GM23338 (cell line): Measurements from ENCODE around the gene TSKS.

Experiments
- CREB1 ChIP-seq: fragments of 250-450 bp; sonication (Bioruptor Pico); IDR thresholded peaks from 2 replicates; pipeline ENCODE4 v1.5.0; 2020; ENCODE audit warnings: low read depth, mild to moderate bottlenecking, moderate library complexity
- CTCF ChIP-seq, 2 experiments: fragments of 200-600 bp in 1 of 2; sonication (generic) in 1 of 2; conservative IDR thresholded peaks; 2 replicates each; pipeline versions ENCODE4 v1.5.1 to v1.6.1; 2016 to 2017; ENCODE audit warnings: antibody characterized with exemption in 2 of 2, low read depth in 2 of 2, mild to moderate bottlenecking in 2 of 2, moderate library complexity in 1 of 2
- ETS1 ChIP-seq: IDR thresholded peaks from 2 replicates; pipeline ENCODE4 v1.6.1; 2016; ENCODE audit warnings: antibody characterized with exemption
- EZH2 ChIP-seq: fragments of 200-600 bp; sonication (generic); IDR thresholded peaks from one replicate; pipeline ENCODE4 v1.8.0; 2017; ENCODE audit warnings: antibody characterized with exemption, mild to moderate bottlenecking, low read depth; ENCODE audit not compliant: unreplicated experiment
- EZH2phosphoT487 ChIP-seq: fragments of 200-600 bp; sonication (generic); IDR thresholded peaks from one replicate; pipeline ENCODE4 v1.8.1; 2018; ENCODE audit warnings: antibody characterized with exemption; ENCODE audit not compliant: unreplicated experiment
- JUNB ChIP-seq: IDR thresholded peaks from one replicate; pipeline ENCODE4 v1.6.1; 2016; ENCODE audit warnings: antibody characterized with exemption; ENCODE audit not compliant: unreplicated experiment
- NANOG ChIP-seq: IDR thresholded peaks from 2 replicates; pipeline ENCODE4 v1.6.1; 2016; ENCODE audit warnings: antibody characterized with exemption, borderline replicate concordance
- POLR2AphosphoS5 ChIP-seq: IDR thresholded peaks from 2 replicates; pipeline ENCODE4 v1.6.1; 2016; ENCODE audit warnings: antibody characterized with exemption, low read depth
- REST ChIP-seq: IDR thresholded peaks from one replicate; pipeline ENCODE4 v1.6.1; 2018; ENCODE audit warnings: antibody characterized with exemption; ENCODE audit not compliant: unreplicated experiment
- STAT1 ChIP-seq: IDR thresholded peaks from one replicate; pipeline ENCODE4 v1.6.1; 2016; ENCODE audit warnings: antibody characterized with exemption; ENCODE audit not compliant: unreplicated experiment

- TF ChIP-seq EZH2 (no peak), CTCF (conservative IDR thresholded peaks at IDR 0.05; ENCODE audit: low read depth in 2 of 2) (no peak), ETS1 (no peak), STAT1 (no peak), POLR2AphosphoS5 (no peak), EZH2phosphoT487 (no peak), NANOG (no peak), REST (no peak), CREB1 (CRISPR knock-in tag) (no peak), JUNB (no peak)
Observed at GRCh38 chr19:49696115-49696514, 67.0 kb downstream of the TSKS start.
